IMR-90 (cell line): ENCODE results near the gene FAM83C.

Experiments used
- CEBPB ChIP-seq: IDR thresholded peaks from 2 replicates; pipeline ENCODE4 v1.6.1; 2012; ENCODE audit warnings: low read depth, low read length, improper control_type of control experiment
- MXI1 ChIP-seq: IDR thresholded peaks from 2 replicates; pipeline ENCODE4 v1.6.1; 2012; ENCODE audit warnings: low read depth, mild to moderate bottlenecking, low read length, moderate library complexity, borderline replicate concordance
- POLR2A ChIP-seq: IDR thresholded peaks from 2 replicates; pipeline ENCODE4 v1.6.1; 2012; ENCODE audit warnings: mild to moderate bottlenecking, low read depth, low read length
- SMC3 ChIP-seq: fragments of 150-350 bp; IDR thresholded peaks from 2 replicates; pipeline ENCODE4 v1.6.1; 2016; ENCODE audit warnings: low read depth, mild to moderate bottlenecking, antibody characterized with exemption, low read length, moderate library complexity
- TF ChIP-seq, protein P1 (sequence below): conservative IDR thresholded peaks from 2 replicates; pipeline ENCODE4 v1.5.1; 2012; ENCODE audit warnings: mild to moderate bottlenecking, low read depth, low read length, improper control_type of control experiment

DNA sequence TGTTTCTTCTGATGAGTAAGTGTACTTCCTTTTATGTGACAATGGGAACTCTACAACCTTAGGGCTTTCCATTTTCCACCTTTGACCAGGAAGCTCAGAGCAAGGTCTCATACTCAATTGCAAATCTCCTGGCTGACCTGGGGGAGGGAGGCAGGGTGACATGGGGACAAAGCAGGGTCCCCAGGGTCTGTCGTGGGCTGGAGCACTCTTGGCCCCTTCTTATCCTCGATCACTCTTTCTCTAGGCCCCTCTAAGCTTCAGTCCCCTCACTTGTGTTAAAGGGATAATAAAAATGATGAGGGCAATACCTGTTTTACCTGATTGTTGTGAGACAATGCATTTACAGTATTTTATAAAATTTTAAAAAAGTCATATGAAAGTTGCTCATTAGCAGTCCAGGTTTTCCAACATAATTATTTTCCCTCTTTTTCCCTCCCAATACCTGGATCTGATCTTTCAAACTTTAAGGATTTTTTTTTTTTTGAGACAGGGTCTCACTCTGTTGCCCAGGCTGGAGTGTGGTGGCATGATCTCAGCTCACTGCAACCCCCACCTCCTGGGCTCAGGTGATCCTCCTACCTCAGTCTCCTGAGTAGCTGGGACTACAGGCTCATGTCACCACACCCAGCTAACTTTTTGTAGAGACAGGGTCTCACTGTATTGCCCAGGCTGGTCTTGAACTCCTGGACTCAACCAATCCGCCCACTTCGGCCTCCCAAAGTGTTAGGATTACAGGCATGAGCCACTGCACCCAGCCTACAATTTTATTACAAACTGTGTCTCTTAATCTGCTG, 8.4 kb upstream of the FAM83C start:
- TF ChIP-seq, protein P1, sequence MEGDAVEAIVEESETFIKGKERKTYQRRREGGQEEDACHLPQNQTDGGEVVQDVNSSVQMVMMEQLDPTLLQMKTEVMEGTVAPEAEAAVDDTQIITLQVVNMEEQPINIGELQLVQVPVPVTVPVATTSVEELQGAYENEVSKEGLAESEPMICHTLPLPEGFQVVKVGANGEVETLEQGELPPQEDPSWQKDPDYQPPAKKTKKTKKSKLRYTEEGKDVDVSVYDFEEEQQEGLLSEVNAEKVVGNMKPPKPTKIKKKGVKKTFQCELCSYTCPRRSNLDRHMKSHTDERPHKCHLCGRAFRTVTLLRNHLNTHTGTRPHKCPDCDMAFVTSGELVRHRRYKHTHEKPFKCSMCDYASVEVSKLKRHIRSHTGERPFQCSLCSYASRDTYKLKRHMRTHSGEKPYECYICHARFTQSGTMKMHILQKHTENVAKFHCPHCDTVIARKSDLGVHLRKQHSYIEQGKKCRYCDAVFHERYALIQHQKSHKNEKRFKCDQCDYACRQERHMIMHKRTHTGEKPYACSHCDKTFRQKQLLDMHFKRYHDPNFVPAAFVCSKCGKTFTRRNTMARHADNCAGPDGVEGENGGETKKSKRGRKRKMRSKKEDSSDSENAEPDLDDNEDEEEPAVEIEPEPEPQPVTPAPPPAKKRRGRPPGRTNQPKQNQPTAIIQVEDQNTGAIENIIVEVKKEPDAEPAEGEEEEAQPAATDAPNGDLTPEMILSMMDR: no peak
- TF ChIP-seq CEBPB (no peak), SMC3 (no peak), POLR2A (no peak), MXI1 (no peak)
